GM19328 (cell line): ENCODE data around the gene KCNAB1.
"Not testable (repeated sequence)": the region's sequence is repeated elsewhere in the genome, so short reads cannot be mapped to it uniquely, and the experiment has no call there.

ENCODE experiments used
- ATAC-seq: cut with Tn5 transposase; IDR thresholded peaks from one replicate; pipeline ENCODE4 v1.9.1; 2021; ENCODE audit warnings: mild to moderate bottlenecking, moderate library complexity; ENCODE audit not compliant: unreplicated experiment

KCNAB1 gene

GRCh38 chr3:156554515-156554841 is 434.1 kb downstream of the KCNAB1 start:
- ATAC-seq: no peak

GRCh38 chr3:156554842-156555687 is 434.7 kb downstream of the KCNAB1 start, which contains the start of gene SSR3:
Gene SSR3, minus strand, starts transcription at chr3:156555117. Its CDS starts 28 bp downstream, at chr3:156555089.
- ATAC-seq: peak; percentile 99

DNA sequence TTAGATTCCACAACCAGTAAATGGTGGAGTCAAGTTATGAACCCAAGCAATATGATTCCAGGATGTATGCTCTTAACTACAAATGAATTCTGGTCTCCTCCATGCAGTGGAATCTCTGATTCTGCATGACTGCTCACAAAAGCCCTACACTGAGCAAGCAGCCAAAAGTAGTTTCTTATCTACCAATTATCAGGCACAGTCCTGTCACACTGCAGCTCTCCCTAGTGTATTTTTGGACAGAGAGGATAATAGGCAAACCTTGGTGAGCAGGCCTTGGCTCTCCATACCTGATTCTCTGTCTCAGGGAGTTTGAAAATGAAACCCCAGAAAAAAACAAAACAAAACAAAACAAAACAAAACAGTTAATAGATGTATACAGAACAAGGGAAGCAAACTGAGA is 438.0 kb downstream of the KCNAB1 start:
- no peak for ATAC-seq

DNA sequence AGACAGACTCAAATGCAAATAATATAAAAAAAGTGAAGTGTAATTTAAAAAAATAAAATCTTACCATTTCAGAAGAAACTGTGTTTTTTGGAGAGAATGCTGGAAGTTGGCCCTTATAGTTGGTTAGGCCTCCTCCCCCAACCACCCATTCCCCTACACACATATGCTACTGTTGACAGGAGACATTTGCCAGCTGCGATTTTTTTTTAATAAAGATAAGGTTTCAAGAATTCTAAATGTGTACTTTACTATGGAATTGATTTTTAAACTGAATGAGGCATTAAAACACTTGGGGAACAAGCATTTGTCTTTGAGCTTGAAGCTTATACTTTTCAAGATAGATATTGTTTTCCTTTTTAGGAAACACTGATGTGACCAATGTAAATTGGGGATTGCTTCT is 438.9 kb downstream of the KCNAB1 start:
- ATAC-seq: no peak

DNA sequence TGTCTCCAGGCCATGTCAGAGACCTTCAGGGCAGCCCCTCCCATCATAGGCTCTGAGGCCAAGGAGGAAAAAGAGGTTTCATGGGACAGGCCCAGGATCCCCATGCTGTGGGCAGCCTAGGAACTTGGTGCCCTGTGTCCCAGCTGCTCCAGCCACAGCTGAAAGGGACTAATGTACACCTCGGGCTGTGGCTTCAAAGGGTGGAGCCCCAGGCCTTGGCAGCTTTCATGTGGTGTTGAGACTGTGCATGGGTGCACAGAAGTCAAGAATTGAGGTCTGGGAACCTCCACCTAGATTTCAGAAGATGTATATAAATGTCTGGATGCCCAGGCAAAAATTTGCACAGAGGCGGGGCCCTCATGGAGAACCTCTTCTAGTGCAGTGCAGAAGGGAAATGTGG is 441.2 kb downstream of the KCNAB1 start:
- no peak for ATAC-seq

- ATAC-seq: not testable (repeated sequence)
Observed at GRCh38 chr3:156562486-156562885, 442.1 kb downstream of the KCNAB1 start.

- no peak for ATAC-seq
Observed at GRCh38 chr3:156563900-156564682, 443.7 kb downstream of the KCNAB1 start.

DNA sequence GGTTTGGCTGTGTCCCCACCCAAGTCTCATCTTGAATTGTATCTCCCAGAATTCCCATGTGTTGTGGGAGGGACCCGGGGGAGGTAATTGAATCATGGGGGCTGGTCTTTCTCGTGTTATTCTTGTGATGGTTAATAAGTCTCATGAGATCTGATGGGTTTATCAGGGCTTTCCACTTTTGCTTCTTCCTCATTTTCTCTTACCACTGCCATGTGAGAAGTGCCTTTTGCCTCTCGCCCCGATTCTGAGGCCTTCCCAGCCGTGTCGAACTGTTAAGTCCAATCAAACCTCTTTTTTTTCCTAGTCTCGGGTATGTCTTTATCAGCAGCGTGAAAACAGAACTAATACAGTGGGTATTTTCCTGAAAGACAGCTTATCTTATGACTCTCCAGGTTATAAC is 448.6 kb downstream of the KCNAB1 start:
- not testable (repeated sequence) for ATAC-seq

DNA sequence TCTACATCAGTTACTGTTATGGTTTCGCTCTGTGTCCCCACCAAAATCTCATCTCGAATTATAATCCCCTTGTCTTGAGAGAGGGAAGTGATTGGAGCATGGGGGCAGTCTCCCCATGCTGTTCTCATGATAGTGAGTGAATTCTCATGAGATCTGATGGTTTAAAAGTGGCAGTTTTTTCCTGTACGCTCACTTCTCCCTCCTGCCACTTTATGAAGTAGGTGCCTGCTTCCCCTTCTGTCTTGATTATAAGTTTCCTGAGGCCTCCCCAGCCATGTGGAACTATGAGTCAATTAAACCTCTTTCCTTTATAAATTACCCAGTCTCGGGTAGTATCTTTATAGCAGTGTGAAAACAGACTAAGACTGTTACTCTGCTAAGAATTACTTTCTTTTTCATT is 449.5 kb downstream of the KCNAB1 start:
- ATAC-seq: not testable (repeated sequence)

DNA sequence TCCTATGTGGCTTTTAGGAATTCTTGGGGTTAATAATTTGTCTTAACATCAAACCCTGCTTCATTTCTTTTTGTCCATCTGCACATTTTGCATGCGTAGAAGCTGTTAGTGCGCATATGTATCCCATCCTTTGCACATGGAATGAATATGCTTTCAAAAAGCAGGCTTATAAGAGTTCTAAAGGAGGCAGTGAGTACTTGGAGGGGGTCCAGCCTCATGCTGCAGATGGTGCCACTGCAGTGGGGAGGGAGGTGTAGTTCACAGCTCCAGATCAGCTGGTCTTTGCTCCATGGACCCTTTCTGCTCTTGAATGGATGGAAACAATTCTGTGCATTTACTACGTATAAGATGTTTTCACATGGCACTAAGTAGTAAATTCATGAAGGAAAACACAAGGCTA is 455.3 kb downstream of the KCNAB1 start:
- ATAC-seq: no peak

GRCh38 chr3:156576051-156576450 is 455.7 kb downstream of the KCNAB1 start:
- ATAC-seq: no peak

- no peak for ATAC-seq
Observed at GRCh38 chr3:156576651-156577348, 456.4 kb downstream of the KCNAB1 start.

DNA sequence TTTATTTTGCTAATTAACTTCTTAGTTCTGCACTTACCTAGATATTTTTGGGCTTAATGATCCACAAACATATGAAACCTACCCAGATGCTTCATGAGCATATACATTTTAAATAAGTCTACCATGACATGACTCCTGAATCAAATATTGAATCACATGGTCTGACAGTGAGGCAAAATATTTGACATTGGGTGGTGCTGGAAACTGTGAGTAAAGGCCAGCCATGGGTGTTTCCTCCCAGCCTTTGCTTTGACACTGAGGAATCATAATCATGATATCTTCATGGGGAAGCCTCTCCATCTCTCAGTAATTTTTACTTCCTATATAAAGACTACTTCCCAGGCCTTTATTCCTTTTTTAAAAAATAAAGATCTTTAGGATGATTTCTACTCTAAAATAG is 457.4 kb downstream of the KCNAB1 start:
- no peak for ATAC-seq

DNA sequence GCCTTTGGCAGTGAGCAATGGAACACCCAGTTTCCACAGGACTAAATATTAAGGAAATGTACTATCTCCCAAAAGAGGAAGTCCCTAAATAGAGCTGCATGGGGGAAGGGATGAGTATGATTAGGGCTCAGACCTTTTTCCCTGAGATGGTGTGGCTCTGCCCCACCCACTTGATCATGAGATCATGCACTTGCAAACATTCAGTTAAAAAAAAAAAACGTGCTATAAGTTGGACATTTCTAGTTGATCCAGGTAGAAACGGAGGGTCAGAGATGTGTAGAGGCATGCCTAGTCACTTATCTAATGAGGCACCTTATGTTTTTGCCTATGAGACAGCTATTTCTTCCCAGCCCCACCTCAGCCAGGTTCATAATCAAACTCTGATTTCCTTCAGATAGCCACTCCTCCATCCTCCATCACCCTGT is 459.1 kb downstream of the KCNAB1 start:
- no peak for ATAC-seq

- ATAC-seq: no peak
Observed at GRCh38 chr3:156581033-156581432, 460.7 kb downstream of the KCNAB1 start.

- no peak for ATAC-seq
Observed at GRCh38 chr3:156581954-156582353, 461.6 kb downstream of the KCNAB1 start.

- no peak for ATAC-seq
Observed at GRCh38 chr3:156582532-156583183, 462.3 kb downstream of the KCNAB1 start.

- ATAC-seq: no peak
Observed at GRCh38 chr3:156583469-156583868, 463.1 kb downstream of the KCNAB1 start.

DNA sequence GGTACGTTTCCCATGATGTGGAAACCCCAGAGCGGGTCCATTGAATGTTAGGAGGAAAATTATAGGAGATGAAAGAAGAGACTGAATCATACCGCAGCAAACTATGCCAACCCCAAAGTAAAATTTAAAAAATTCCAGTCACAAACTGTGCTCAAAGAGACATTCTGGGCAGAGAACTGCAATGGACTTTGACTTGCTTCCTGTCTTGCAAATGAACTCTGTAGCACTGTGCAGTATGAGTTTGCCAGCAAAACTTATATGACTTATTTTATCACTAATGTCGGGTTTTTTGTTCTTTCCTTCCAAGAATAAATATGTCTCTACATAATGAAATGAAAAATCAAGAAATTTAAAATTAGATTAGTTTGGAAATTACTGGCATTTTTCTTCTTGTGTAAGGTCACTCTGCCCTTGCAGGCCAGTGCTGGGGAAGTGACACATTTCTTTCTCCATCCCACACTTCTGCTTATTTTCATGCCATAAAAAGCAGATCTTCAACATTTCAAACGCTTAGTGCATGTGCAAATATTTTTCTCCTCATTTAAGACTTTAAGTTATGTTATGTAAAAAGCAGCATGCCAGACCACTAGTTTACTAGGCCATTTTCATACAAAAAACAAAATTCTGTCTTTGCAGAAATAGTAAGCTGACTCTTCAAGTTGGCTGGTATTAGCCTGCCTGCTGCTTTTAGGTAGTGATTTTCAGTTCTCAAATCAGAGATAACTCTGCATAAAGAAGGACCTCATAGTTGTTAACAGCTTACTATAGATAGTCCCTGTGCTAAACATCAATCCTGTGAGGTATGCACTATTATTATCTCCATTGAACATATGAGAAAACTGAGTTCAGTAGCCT is 466.8 kb downstream of the KCNAB1 start:
- no peak for ATAC-seq

GRCh38 chr3:156587760-156588069 is 467.3 kb downstream of the KCNAB1 start:
- ATAC-seq: no peak
